SH-SY5Y (cell line): ENCODE results near the gene RASAL2.

Experiments
- GATA2 ChIP-seq: IDR thresholded peaks from 2 replicates; pipeline ENCODE4 v1.6.1; 2011; ENCODE audit warnings: mild to moderate bottlenecking, low read depth, low read length
- GATA3 ChIP-seq: IDR thresholded peaks from 2 replicates; pipeline ENCODE4 v1.6.1; 2011; ENCODE audit warnings: low read depth, mild to moderate bottlenecking, low read length, moderate library complexity

DNA sequence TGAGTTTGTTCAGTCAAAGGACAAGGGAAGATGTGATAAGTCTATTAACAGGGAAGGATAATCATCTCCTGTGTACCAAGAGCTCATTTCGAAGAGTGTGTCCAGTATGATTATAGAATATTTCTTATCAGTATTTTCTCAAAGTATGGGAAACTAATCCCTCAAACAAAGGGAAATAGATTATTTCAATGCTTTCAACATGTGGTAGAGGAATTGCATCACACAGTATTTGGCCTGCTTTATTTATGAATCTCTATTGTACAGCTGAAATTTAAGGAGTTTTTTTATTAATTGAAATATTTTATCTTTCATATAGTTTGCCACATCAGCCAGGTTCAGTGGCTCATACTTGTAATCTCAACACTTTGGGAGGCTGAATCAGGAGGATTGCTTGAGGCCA is 251.9 kb downstream of the RASAL2 start:
- TF ChIP-seq GATA2, result no peak
- TF ChIP-seq GATA3, result no peak
